NCI-H2227 (cell line): ENCODE data around the gene BAIAP2.
A peak's percentile ranks its signal among the peaks of the same experiment; 100 is the strongest.

Source experiments
- DNase-seq: peaks from one replicate; lab custom pipeline; 2025; ENCODE audit not compliant: unreplicated experiment; lab: John Stamatoyannopoulos, UW

Gene BAIAP2

GRCh38 chr17:81102869-81103268 is 67.9 kb downstream of the BAIAP2 start:
- DNase-seq = no peak

DNA sequence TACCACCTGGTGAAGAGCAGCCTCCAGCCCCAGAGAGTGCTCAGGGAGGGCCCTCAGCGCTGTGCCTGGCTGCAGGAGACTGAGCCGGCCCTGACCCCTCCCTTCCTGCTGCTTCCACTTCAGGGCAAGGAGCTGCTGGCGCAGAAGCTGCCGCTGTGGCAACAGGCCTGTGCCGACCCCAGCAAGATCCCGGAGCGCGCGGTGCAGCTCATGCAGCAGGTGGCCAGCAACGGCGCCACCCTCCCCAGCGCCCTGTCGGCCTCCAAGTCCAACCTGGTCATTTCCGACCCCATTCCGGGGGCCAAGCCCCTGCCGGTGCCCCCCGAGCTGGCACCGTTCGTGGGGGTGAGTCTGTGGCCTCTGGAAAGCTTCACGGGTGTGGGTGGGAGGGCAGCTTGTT is 68.4 kb downstream of the BAIAP2 start:
- DNase-seq = no peak

GRCh38 chr17:81106716-81107115 is 71.8 kb downstream of the BAIAP2 start:
- DNase-seq = no peak

DNA sequence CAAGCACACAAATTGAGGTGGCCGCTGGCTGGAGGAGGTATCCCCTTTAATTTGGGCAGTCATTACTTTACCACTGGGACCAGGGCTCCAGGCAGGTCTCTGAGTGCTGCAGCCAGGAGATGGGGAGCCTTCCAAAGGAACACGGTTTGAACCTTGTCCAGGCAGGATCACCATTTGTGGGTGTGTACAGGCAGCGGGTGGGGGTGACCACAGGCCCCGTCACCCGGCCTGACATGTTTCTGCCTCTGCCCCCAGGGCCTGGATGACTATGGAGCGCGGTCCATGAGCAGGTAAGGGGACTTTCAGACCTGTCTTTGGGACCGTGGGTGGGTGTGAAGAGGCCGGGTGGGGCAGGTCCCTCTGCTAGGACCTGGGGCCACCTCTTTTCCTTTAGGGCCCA is 73.3 kb downstream of the BAIAP2 start:
- no peak for DNase-seq

DNA sequence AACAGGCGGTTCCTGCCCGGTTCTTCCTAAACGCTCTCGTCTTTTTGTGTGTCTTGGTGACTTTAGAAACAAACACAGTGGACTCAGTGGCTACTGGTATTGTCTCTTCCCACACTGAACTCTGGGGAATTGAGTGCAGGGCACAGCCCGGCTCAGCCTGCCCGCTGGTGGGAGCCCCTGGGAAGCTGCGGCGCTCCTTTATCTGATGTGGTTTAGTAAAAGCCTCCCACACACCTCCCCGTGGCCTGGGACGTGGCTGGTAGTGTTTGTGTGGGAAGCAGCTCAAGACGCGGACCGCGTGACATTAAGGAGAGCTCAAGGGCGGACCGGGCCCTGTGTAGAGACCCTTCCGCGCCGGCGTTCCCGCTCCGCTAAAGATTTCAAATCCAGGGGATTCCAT is 75.0 kb downstream of the BAIAP2 start:
- DNase-seq = no peak

DNA sequence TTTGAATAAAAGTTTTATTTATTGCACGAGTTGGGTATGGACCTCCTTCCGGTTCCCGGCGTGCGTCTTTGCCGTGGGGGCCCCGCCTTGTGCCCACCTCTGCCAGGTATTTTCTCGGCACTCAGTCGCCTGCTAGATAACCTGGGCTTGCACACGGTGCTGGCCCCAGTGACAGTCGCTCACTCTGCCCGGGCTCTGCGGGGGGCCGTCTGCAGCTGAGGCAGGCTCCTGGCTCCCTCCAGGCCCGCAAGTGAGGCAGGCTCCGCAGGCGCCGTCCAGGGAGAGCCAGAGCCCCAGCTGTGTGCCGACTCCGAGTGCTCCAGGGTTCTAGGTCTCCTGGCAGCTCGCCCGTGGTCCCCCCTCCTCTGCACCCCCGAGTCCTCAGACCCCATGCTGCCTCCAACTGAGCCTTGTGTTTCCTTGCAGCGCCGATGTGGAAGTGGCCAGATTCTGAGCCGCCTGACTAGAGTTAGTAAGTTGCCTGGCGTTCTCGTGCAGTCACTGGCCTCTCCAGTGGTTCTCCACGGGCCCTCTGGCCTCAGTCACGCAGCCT is 75.6 kb downstream of the BAIAP2 start:
- DNase-seq = no peak

GRCh38 chr17:81111066-81111465 is 76.1 kb downstream of the BAIAP2 start:
- DNase-seq = no peak

DNA sequence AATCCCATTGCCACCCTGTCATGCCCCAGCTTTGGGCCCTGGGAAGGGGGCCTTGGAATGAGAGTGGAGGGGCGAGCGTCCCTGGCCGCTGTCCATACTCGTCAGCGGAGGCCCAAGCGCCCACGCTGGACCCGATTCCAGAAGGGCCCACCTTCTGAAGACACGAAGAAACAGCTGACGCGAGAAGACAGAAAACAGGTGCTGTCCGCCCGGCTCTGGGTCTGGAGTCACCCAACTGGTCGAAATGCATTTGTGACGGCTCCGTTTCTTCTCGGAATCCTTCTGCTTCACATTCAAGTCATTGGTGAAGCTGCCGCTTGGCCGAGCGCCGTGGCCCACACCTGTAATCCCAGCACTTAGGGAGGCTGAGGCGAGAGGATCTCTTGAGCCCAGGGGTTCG is 77.5 kb downstream of the BAIAP2 start:
- DNase-seq = no peak

DNA sequence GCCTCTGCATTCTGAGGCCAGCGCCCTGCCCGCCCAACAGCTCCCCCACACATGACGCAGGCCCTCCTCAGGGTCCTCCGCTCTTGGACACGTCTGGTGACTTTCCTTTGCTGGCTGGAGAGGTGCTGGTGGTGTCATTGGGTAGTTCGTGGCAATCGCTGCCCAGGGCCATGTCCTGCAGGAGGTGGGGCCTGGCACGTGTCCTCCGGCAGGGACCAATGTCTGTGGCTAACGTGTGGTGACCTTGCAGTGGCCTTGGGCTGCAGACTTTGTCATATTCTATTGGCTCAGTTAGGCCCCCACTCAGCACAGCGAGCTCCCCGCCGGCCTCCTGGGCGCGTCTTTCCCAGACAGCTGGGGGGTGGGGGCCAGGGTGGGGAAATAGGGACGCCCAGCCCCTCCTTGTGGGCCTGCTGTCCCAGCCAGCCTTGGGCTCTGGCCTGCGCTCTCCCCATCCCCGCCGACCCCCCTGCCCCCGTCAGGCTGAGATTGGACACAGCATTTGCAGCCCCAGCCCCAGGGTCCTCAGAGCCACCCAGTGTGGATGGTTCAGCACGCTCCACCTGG is 78.3 kb downstream of the BAIAP2 start:
- DNase-seq = no peak

DNA sequence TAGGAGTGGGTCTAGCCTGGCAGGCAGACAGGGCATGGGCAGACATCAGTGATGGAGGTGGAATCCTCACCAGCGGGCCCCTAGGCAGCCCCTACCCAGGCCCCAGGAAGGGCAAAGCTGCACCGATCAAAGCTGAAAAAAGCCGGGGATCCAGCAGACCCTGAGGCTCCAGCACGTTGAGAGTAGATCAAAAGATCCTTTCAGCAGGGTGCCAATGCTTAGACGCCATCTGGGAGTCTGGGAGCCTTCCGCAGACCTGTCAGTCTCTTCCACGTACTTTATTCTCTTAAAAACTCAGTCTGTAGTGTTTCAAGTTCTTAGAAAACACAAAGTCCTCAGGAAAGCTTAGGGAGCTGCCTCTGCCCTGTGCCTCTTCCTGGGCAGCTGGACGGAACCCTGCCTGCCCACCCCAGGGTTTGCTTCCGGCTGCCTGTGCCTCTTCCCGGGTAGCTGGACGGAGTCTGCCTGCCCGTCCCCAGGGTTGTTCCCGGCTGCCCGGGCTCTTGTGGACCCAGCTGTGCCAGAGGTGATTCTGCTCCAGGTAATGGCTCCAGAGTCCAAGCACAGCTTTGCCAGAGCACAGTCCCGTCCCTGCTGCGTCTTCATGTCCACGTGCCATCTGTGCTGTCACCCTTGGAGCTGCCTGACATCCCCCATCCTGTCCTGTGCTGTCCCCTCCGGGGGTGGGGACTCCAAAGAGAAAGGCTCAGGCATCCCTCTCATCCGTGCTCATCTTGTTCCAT is 79.6 kb downstream of the BAIAP2 start:
- DNase-seq = no peak

DNA sequence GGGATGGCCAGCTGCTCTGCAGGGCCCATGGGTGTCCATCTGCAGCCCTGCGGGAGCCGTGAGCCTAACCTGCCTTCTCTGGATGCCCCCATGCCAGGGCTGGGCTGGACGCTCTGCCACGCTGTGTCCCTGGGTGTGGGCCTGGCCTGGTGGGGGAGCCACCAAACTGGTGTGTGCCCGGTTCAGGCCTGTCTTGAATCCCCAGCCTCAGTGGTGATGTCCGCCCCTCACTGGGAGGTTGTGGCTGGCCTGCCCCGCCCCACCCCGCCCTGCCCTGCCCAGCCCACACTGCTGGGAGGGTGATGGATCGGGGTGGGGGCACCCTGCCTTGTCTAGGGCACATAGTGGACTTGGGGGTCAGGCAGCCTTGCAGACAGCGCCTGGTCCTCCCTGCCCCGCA is 80.3 kb downstream of the BAIAP2 start:
- no peak for DNase-seq

- DNase-seq = no peak
Observed at GRCh38 chr17:81115749-81116464, 81.0 kb downstream of the BAIAP2 start.

DNA sequence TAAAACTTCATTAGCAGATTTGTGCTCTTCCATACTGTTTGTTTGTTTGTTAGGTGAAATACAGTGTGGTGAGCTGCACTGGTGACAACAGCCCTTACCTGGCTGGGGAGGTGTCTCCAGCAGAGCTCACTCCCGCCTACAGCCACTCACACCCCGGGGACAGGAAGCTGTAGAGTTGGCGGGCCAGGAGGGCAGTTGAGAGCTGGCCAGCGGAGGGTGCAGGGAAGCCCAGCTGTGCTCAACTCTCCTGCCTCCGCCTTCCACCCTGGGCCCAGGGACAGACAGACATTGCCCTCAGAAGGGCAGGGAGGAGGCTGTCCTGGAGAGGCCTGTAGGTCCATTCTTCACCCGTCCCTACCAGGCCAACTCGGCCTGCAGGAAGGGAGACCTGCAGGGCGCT is 81.8 kb downstream of the BAIAP2 start:
- DNase-seq = no peak

DNA sequence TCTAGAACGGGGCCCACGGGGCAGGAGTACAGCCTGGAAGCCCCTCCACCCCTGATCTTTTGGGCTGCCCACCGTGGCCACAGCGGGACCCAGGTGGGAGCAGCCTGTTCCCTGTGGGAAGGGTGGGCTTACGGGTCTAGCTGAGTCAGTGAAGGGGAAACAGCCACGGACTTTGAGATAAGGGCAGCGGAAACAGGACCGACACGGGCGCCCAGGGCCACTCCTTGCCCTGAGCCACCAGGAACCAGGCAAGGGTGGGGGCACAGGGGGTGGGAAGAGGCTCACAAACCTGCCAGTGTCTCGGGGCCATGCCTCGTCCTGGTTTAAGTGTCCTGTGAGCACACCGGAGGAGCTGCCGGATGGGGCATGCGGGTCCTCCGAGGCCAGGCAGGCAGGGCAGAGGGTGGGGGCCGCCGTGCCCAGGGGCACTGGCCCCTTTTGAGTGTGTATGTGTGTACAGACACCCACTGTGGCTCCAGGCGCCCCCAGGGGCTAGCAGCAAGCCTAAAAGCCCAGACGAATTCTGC is 82.8 kb downstream of the BAIAP2 start:
- no peak for DNase-seq

- DNase-seq = peak; percentile 35
Observed at GRCh38 chr17:81118308-81119221, 83.6 kb downstream of the BAIAP2 start.

DNA sequence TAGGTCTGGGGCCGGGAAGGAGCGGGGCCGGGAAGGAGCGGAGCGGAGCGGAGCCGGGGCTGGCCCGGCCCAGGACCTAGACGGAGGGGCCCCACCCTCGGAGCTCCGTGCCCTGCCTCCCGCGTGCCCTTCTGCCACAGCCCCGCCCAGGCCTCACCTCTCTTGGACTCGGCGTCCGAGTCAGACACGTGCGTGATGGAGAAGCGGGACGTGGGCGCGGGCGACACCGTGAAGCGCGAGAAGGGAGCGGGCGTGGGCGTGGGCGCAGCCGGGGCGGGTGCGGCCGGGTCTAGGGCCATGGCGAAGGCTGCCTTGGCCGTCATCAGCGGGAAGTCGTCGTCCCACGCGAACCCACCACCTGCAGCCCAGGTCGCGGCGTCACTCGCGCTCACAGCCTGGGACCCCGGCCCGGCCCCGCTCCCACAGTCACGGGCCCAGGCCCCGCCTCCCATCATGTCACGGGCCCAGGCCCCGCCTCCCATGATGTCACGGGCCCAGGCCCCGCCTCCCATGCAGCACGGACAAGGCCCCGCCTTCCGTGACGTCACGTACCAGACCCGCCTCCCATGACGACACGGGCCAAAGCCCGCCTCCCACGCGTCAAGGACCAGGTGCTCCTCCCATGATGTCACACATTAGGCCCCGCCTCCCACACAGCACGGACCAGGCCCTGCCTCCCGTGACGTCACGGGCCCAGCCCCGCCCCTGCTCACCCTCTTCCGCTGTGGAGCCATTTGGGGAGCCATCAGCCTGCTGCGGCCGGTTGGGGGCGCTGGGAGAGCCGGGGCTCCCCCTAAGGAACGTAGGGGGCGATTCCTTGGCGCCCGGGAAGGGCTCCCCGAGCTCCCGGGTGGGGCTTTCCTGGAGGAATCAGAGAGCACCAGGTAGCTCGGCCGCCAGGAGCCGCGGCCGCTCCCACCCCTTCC is 84.5 kb downstream of the BAIAP2 start:
- DNase-seq = peak; percentile 99

GRCh38 chr17:81120149-81120484 is 85.2 kb downstream of the BAIAP2 start:
- DNase-seq = peak; percentile 79

DNA sequence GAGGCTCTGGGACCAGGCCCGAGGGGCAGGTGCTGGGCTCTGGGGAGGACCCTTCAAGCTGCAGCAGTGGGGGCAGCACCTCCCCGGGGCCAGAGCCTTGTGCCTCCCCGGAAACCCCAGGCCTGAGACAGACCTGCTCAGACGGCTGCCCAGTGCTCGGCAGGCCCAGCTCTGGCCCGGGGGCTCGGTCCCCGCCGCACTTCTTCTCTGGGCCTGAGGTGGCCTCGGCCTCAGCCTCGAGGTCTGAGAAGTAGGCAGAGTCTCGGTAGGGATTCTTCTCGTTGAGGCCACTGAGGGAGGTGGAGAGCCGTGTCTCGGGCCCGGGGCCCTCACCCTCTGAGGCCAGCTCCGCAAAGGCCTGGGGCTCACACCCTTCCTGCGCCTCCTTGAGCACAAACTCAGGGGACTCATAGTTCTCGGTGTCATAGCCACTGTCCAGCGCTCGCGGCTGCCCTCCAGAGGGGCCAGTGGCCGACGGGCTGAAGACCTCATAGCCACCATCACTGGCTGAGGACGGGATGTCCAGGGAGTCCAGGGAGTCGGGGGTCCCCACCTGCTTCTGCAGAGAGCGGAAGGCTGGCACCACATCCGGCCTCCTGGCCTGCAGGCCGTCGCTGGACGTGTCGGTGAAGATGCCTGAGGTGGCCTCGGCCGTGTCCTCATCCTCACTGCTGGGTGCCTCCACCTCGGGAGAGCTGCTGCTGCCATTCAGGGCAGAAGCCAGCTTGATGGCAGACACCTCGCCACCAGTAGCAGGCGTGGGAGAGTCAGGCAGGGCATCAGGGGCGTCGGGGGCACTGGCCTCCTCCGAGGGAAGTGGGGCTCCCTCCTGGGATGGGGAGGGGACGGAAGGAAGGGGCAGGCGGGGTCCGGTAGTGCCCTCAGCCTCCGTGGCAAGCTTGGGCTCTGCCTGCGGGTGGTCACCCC is 86.0 kb downstream of the BAIAP2 start:
- DNase-seq = peak; percentile 27
